NCI-H2227 treated with DMSO at 0.1 percent for 48 hours (cell line): ENCODE results near the gene THSD4.
"Not testable (repeated sequence)": the region's sequence is repeated elsewhere in the genome, so short reads cannot be mapped to it uniquely, and the experiment has no call there.

ENCODE experiments used
- DNase-seq: peaks from one replicate; lab custom pipeline; 2025; lab: John Stamatoyannopoulos, UW

The THSD4 gene

DNA sequence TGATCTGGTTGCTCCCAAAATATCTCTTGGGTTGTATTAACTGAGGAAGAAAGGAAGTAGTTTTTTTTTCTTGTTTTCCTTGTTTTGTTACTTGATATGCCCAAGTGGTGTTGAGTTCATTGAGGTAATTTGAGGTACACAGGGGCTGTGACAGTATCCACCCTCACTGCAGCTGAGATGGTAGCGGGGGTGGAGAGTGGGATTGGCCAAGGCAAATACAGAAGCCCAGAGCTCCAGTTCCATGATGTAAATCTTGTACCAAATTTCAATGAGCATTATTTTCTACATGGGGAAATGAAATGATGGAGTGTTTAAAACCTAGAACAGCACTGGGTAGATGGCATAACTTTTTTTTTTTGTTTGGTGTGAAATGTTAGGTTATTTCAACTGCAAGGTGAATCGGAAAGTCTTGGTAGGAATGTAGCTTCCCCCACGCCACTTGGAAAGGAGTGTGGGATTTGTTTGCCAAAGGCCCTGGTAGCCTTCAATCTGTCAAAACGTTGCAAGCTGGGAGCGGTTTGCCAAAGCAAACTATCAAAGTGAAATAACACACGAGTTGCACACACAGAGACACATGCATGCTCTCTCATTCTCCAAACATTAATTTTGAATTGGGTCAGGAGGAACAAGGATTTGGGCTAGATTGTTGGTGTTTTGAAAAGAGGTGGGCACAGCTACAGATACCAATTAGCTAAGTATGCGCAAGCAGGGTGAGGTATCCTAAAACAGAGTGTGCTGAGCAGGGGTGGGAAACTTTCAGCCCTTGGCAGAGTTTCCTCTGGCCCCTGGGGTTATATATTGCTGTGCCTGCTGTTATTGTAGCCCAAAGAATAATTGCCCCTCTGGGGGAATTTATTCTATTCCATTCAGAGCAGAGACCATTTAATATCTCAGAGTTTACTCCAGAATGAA lies 34.6 kb downstream of the THSD4 start:
- DNase-seq: no peak

DNA sequence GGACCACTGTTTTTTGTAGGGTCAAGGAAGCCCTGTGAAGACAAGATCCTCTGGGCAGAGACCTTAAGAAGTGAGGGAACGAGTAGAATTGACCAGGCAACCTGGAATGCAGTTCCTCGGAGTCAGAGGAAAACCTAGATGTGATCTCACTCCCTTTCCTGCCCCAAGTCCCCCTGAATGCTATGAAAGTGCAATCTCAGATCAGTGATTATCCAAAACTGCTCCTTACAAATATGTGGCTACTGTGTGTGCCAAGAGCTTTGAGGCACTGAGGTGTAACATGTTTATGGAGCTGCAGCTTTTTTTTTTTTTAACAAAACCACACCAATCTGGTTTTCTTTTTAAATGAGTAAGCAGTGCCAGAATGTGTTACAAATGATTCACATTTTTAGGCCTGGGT lies 35.8 kb downstream of the THSD4 start:
- DNase-seq: no peak

GRCh38 chr15:71152542-71152941 lies 37.3 kb downstream of the THSD4 start:
- DNase-seq: no peak

GRCh38 chr15:71153823-71154524 lies 38.7 kb downstream of the THSD4 start:
- no peak for DNase-seq

DNA sequence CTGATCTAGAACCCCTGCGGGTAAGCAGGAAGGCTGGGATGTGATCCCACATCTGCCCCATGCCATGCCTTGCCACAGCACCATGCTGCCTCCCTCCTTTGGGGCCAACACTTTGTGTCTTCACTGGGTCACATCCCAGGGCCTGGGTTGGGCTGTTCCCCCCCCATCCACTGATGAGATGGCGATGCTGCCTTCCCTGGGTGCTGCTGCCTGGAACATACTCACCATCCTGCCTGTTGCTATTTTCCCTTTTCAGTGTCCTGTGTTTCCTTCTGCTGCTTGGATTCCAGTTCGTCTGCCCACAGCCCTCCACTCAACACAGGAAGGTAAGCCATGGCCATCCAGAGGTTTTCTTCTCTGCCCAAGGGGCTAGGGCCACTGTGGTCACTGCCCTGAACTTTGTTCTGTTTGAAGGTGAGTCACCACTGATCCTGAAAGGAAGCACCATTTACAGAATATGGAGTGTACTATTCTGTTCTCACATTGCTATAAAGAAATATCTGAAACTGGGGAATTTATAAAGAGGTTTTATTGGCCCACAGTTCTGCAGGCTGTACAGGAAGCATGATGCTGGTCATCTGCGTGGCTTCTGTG lies 39.4 kb downstream of the THSD4 start:
- DNase-seq: no peak

DNA sequence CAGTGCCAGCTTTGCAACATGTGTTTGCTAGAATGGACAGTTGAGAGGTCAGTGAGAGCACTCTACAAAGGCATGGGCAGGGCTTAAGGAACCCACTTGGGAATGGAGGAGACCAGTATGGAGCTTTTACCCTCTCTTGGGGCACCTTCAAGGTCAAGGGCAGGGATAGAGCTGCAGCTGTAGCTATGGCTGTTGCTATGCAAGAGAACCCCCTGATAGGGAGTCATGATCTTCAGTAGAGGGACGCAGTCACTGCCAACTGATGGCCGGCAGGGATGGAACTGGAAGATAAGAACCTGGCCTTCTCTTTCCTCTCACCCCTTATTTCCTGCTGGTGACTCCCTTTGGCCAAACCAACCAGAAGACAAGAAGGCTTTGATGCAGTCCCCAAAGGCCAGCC lies 40.3 kb downstream of the THSD4 start:
- DNase-seq: no peak

DNA sequence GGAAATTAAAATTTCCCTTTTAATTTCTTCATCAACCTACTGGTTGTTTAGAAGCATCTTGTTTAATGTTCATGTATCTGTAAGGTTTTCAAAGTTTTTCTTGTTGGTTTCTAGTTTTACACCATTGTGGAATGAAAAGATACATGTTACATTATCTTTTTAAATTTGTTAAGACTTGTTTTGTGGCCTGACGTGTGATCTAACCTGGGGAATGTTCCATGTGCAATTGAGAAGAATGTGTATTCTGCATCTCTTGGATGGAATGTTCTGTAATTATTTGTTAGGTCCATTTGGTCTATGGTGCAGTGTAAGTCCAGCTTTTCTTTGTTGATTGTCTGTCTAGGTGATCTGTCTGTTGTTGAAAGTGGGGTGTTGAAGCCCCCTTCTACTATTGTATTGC lies 45.7 kb downstream of the THSD4 start:
- DNase-seq: no peak

DNA sequence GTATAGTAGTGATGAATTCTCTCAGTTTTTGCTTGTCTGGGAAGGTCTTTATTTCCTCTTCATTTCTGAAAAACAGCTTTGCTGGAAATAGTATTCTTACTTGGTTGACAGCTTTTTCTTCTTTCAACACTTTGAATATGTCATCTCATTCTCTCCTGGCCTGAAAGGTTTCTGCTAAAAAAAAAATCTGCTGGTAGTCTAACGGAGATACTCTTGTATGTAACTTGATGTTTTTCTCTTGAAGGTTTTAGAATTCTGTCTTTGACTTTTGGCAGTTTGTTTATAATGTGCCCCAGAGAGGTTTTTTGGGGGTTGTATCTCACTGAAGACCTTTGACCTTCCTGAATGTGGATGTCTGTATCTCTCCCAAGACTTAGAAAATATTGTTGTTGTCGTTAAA lies 47.0 kb downstream of the THSD4 start:
- no peak for DNase-seq

DNA sequence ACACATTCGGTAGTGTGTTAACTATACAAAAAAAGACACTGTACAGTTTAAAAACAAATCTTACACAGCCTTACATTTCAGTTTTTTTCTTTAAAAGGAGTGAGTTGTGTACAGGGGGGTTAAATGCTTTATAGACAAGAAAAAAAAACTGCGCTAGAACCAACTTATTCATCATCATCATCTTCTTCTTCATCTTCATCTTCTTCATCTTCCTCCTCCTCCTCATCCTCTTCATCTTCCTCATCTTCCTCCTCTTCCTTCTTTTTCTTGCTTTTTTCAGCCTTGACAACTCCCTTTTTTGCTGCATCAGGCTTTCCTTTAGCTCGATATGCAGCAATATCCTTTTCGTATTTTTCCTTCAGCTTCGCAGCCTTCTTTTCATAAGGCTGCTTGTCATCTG lies 49.3 kb downstream of the THSD4 start:
- DNase-seq: not testable (repeated sequence)

- no peak for DNase-seq
Observed at GRCh38 chr15:71167445-71168165, 52.3 kb downstream of the THSD4 start.

GRCh38 chr15:71168166-71168834 lies 53.0 kb downstream of the THSD4 start:
- DNase-seq: no peak

DNA sequence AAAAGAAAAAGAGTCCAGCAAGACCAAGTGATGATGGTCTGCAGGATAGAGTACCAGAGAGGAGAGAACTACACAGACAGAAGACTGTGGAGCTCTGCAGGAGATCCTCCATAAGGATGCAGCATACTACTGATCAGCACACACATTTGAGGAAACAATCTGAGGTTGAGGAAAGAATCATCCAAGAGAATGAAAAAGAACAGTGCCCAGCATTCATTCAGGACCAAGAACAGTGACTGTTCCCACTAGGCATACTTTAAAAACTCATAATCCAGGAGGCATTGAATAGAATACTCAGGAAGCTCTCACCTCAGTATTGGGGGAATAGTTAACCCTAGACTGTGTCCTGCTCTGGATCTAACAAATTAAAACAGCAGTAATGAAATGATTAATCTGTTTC lies 54.9 kb downstream of the THSD4 start:
- DNase-seq: no peak

DNA sequence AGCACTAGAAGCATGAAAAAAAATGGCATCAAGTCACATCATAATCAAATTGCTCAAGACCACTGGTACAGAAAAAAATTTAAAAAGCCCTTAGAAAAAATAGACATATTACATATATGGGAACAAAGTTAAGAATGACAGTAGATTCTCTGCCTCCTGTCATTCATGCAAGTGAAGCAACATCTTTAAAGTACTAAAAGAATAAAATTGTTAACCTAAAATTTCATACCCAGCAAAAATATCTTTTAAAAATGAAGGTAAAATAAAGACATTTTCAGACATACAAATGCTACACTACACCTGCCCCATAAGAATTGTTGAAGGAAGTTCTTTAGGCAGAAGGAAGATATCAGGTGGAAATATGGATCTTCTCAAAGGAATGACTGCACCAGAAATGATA lies 55.9 kb downstream of the THSD4 start:
- DNase-seq: no peak

DNA sequence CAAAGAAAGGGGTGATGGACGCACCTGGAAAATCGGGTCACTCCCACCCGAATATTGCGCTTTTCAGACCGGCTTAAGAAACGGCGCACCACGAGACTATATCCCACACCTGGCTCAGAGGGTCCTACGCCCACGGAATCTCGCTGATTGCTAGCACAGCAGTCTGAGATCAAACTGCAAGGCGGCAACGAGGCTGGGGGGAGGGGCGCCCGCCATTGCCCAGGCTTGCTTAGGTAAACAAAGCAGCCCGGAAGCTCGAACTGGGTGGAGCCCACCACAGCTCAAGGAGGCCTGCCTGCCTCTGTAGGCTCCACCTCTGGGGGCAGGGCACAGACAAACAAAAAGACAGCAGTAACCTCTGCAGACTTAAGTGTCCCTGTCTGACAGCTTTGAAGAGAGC lies 59.1 kb downstream of the THSD4 start:
- DNase-seq: not testable (repeated sequence)

GRCh38 chr15:71180986-71181853 lies 65.9 kb downstream of the THSD4 start:
- DNase-seq: no peak

GRCh38 chr15:71182522-71182921 lies 67.3 kb downstream of the THSD4 start:
- no peak for DNase-seq

DNA sequence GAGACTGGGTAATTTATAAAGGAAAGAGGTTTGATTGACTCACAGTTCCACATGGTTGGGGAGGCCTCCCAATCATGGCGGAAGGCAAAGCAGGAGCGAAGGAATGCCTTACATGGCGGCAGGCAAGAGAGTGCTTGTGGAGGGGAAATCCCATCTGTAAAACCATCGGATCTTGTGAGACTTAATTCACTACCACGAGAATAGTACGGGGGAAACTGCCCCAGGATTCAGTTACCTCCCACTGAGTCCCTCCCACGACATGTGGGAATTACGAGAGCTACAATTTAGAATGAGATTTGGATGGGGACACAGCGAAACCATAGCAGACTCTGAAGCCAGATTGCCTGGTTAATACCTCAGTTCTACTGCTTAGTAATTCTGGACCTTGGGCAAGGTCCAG lies 67.8 kb downstream of the THSD4 start:
- no peak for DNase-seq

- DNase-seq: no peak
Observed at GRCh38 chr15:71185706-71186105, 70.4 kb downstream of the THSD4 start.

DNA sequence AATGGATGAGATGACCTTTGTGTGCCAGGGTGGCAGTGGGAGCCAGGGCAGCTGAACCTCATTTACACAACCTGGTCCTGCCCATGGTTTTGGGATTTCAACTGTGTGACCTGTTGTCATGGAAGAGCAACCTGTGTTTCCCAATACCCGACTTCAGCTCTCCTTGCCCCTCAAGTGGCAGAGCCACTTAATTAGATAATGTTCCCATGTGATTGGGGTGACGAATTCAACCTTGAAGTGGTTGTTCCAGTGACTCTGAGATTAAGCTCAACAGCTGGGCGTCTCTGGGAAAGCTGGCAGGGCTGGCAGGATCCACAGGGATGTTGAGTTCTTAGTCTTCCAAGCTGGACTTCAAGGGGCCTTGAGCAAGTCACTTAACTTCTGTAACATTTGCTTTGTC lies 71.0 kb downstream of the THSD4 start:
- DNase-seq: no peak

GRCh38 chr15:71187078-71187477 lies 71.8 kb downstream of the THSD4 start:
- no peak for DNase-seq

GRCh38 chr15:71187526-71187925 lies 72.3 kb downstream of the THSD4 start:
- DNase-seq: no peak
